GM12864 (cell line): ENCODE results near the gene ENDOV.

Experiments used
- DNase-seq: peaks from one replicate; pipeline ENCODE4 v3.0.0-alpha.2; 2011; ENCODE audit warnings: low read depth
- H3K4me3 ChIP-seq: 2 replicates; pipeline ENCODE4 v1.5.1; 2011; ENCODE audit warnings: mild to moderate bottlenecking, low read depth, low read length, control low read depth
- TF ChIP-seq, protein P1 (sequence below): IDR thresholded peaks from 2 replicates; pipeline ENCODE4 v1.5.1; 2011; ENCODE audit warnings: low read depth, mild to moderate bottlenecking, moderate library complexity, low read length, control low read depth, inconsistent platforms; ENCODE audit errors: missing control alignments

Gene ENDOV

DNA sequence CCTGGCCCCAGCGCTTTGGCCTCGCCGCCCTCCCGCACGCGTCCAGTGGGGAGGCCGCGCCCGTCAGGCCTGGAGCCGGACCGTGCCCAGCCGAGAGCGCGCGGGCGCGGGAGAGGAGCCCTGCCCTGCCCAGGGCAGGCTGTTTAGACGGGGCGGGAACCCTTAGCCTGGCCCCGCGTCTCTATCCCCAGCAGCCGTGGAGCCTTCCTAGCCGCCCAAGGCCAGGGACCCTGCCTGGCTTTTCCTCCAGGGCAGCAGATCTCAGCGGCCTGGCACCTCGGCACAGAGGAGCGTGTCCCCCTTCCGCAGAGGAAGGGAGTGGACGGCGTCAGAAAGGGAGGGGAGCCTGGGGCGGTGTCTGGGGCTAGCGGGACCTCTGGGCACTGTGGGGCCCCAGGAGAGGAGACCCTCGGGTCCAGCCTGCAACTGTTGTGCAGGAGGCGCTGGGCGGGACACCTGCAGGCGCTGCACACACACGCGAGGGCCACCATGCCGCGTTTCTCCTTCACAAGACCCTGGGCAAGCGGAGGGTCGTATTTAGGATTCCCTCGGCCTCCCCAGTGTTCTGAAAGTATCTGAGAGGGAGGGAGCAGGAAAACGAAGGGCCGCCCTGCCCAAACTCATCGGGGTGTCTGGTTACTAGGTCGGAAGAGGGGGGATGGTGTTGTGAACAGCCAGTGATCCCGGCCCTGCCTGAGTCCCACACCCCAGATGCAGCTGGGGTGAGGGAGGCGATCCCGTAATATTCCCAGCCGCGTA lies 63.7 kb downstream of the ENDOV start:
- DNase-seq = no peak
- TF ChIP-seq, protein P1, sequence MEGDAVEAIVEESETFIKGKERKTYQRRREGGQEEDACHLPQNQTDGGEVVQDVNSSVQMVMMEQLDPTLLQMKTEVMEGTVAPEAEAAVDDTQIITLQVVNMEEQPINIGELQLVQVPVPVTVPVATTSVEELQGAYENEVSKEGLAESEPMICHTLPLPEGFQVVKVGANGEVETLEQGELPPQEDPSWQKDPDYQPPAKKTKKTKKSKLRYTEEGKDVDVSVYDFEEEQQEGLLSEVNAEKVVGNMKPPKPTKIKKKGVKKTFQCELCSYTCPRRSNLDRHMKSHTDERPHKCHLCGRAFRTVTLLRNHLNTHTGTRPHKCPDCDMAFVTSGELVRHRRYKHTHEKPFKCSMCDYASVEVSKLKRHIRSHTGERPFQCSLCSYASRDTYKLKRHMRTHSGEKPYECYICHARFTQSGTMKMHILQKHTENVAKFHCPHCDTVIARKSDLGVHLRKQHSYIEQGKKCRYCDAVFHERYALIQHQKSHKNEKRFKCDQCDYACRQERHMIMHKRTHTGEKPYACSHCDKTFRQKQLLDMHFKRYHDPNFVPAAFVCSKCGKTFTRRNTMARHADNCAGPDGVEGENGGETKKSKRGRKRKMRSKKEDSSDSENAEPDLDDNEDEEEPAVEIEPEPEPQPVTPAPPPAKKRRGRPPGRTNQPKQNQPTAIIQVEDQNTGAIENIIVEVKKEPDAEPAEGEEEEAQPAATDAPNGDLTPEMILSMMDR = no peak
- H3K4me3 ChIP-seq = no peak overlapping the region

GRCh38 chr17:80479246-80479566 lies 64.2 kb downstream of the ENDOV start:
- no peak for DNase-seq
- TF ChIP-seq, protein P1 = no peak
- H3K4me3 ChIP-seq = no peak overlapping the region

- H3K4me3 ChIP-seq = no peak overlapping the region
- TF ChIP-seq, protein P1 = no peak
- no peak for DNase-seq
These were observed 65.3 kb downstream of the ENDOV start for GRCh38 chr17:80480248-80480647.

DNA sequence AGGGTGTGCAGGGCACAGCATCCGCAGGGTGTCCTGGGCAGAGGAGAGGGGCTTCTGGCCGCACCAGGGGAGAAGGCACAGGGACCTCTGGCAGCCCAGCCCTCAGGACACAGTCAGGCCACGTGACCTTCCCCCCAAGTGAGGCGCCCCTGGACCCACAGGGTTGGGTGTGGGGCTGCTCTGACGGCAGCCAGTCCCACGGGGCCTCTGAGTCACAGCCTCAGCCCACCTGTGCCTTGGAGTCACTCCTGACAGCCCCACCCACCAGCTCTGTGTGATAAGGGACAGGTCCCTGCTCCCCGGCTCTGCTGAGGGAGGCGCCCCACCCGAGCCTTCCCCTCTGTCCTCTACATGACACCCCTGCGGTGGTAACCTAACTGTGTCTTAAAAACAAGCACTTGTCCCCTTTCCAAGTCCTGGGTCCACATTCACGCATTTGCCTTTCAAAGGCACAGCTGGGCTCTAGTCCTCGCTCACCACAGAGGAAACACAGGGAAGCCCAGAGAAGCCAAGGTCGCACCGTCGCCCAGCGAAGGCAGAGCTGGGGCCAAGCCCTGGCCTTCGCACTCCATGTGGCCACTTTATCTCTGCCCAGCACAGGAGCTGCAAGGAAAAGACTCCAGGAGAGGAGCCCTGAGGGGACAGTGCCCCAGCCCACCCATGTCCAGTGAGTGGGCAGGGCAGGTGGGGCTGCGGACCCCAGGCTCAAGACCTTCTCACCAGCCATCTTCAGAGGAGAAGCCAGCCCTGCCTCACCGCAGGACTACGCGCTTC lies 66.5 kb downstream of the ENDOV start:
- no peak for DNase-seq
- H3K4me3 ChIP-seq = no peak overlapping the region
- TF ChIP-seq, protein P1 = no peak

GRCh38 chr17:80482058-80482318 lies 67.0 kb downstream of the ENDOV start:
- no peak for DNase-seq
- TF ChIP-seq, protein P1 = no peak
- H3K4me3 ChIP-seq = no peak overlapping the region

DNA sequence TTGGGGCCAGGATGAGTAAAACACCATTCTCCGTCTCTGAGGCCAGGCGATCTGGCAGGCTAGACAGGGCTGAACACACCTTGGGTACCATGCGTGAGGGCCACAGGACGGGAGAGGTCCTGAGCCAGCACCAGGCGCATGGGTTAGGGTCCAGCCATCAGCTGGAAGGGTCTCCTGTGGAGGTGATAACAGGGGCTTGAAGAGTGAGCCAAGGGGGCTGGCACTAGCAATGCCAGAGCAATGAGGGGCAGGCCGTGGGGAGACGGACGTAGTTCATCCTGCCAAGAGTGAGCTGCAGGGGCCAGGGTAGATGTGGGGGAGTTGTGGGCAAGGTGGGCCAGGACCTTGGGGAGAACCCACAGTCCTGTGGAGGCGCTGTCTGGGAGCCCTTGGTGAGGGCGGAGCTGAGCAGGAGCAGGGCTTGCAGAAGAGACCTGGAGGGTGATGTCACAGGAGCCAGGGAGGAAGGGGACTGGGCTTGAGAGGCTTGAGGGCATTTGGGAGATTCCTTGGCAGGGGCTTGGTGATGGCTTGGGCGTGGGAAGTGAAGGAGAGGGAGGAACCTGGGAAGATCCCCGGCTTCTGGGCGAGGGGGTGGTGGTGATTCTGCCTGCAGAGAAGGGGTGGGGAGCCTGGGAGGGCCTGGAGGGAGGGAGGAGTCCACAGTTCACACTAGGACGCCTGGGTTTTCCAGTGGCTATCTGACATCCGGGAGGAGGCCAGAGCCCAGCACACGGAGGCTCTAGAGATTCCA lies 67.8 kb downstream of the ENDOV start:
- no peak overlapping the region for H3K4me3 ChIP-seq
- no peak for DNase-seq
- TF ChIP-seq, protein P1 = no peak
